ENCODE measurements around the gene TLE1.

DNA sequence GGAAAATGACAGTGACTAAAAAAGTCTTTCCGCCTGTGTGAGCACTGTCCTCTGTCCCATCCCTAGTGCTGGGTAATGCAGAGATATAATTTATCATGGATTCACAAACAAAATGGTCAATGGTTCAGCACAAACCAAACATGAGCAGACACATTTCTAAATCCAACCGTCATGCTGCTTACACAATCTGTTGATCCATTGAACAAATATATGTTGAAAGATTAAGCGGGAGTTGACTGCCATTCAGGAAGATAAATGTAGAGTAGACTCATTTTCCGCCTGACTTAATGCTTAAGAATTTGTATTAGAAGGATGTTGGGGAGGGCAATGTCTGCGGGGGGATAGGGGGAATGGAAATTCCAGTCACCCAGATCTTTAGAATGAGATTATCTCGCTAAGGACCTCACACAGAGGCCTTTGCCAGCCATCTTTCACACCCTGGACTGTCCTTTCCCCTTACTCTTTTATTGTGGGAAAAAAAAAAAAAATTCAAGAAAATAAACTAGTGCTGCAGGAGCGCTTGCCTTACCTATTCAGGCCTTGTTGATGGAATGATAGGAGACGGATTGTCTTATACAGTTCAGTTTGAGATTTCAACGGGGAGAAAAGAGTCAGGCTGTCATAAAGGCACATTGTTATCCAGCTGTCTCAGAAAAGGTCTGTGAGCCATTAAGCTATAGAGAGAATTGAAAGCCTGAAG, 153.7 kb downstream of the TLE1 start:
- no peak for TF ChIP-seq POLR2A (IDR thresholded peaks at IDR 0.05)
- TF ChIP-seq, protein P1, sequence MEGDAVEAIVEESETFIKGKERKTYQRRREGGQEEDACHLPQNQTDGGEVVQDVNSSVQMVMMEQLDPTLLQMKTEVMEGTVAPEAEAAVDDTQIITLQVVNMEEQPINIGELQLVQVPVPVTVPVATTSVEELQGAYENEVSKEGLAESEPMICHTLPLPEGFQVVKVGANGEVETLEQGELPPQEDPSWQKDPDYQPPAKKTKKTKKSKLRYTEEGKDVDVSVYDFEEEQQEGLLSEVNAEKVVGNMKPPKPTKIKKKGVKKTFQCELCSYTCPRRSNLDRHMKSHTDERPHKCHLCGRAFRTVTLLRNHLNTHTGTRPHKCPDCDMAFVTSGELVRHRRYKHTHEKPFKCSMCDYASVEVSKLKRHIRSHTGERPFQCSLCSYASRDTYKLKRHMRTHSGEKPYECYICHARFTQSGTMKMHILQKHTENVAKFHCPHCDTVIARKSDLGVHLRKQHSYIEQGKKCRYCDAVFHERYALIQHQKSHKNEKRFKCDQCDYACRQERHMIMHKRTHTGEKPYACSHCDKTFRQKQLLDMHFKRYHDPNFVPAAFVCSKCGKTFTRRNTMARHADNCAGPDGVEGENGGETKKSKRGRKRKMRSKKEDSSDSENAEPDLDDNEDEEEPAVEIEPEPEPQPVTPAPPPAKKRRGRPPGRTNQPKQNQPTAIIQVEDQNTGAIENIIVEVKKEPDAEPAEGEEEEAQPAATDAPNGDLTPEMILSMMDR (IDR thresholded peaks at IDR 0.05), result no peak
